Vagina (tissue), 2 donors: ENCODE results near the gene SERPINB4. TPM values are rescaled to one million over a fixed set of nuclear protein-coding genes. Genes with fewer than 3 reads are reported as not detected.

ENCODE experiments used
- DNase-seq, 2 donors: peaks; one replicate each; pipeline ENCODE4 v3.0.0-alpha.2; 2017; ENCODE audit errors: extremely low spot score in 2 of 2
- H3K27ac ChIP-seq: fragments of 200-600 bp; sonication (generic); one replicate; pipeline ENCODE4 v1.5.1; 2019
- H3K27me3 ChIP-seq: fragments of 200-600 bp; sonication (generic); one replicate; pipeline ENCODE4 v1.5.1; 2019
- H3K36me3 ChIP-seq, 2 donors: fragments of 200-600 bp; sonication (generic); one replicate each; pipeline ENCODE4 v1.5.1; 2017 to 2019
- H3K4me1 ChIP-seq: fragments of 200-600 bp; sonication (generic); one replicate; pipeline ENCODE4 v1.5.1; 2019
- H3K4me3 ChIP-seq, 2 donors: fragments of 200-600 bp; sonication (generic); 1 replicate in 1 of 2; 2 replicates in 1 of 2; pipeline ENCODE4 v1.5.1; 2016 to 2019
- H3K9me3 ChIP-seq: fragments of 200-600 bp; sonication (generic); one replicate; pipeline ENCODE4 v1.5.1; 2019
- POLR2A ChIP-seq, 2 donors: fragments of 450-650 bp; IDR thresholded peaks; one replicate each; pipeline ENCODE4 v1.6.1; 2017; ENCODE audit warnings: antibody characterized with exemption in 2 of 2, mild to moderate bottlenecking in 2 of 2, moderate library complexity in 2 of 2
- POLR2AphosphoS5 ChIP-seq, 2 donors: sonication (generic); formaldehyde crosslinking; IDR thresholded peaks; one replicate each; pipeline ENCODE4 v1.9.0; 2017; ENCODE audit warnings: antibody characterized with exemption in 2 of 2, mild to moderate bottlenecking in 2 of 2, low read depth in 1 of 2; ENCODE audit not compliant: insufficient read depth in 1 of 2
- intact Hi-C: fragments of 100-400 bp; cut with DNase I; formaldehyde crosslinking; loops from one replicate; pipeline ENCODE4 v1.15.1; 2023
- total RNA-seq: library from RNA; depleted of rRNA; stranded (reverse); fragments of >200 nt; gene quantifications from one replicate; pipeline ENCODE4 v1.2.3, GENCODE V29; 2016
- TF ChIP-seq, protein P1 (sequence below), 3 experiments: fragments of 450-650 bp in 2 of 3; fragments of 200-600 bp in 1 of 3; sonication (generic) in 1 of 3; IDR thresholded peaks; one replicate each; pipeline ENCODE4 v1.5.1; 2017 to 2019; ENCODE audit warnings: antibody characterized with exemption in 3 of 3, mild to moderate bottlenecking in 2 of 3, moderate library complexity in 2 of 3

Gene SERPINB4
- total RNA-seq, 1 donor from 2014 or later, result 77.3 TPM

DNA sequence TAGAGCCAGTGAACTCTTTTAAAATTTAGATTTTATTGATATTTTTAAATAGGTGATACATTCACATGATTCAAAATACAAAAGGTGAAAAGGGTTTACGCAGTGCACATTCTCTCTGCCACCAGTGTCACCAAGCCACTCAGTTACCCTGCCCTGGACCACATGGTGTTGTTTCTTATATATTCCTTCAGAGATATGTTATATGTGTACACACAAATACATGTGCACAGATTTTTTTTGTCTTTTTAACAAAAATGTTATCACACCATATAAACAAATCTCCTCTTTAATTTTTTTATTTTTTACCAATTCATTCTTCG lies 26.2 kb downstream of the SERPINB4 start:
- intact Hi-C loops, result no loop called here
- Histone ChIP-seq H3K27me3 (no peaks in the 10 kb centered on the region), H3K36me3 (no peaks in the 10 kb centered on the region), H3K9me3 (no peaks in the 10 kb centered on the region), H3K4me3 (no peak overlapping the region), H3K4me1 (no peaks in the 10 kb centered on the region), H3K27ac (no peak overlapping the region)
- no peak for TF ChIP-seq POLR2A (IDR thresholded peaks at IDR 0.05)
- no peak for TF ChIP-seq POLR2AphosphoS5 (IDR thresholded peaks at IDR 0.05; ENCODE audit: insufficient read depth in 1 of 2, low read depth in 1 of 2)
- TF ChIP-seq, protein P1, sequence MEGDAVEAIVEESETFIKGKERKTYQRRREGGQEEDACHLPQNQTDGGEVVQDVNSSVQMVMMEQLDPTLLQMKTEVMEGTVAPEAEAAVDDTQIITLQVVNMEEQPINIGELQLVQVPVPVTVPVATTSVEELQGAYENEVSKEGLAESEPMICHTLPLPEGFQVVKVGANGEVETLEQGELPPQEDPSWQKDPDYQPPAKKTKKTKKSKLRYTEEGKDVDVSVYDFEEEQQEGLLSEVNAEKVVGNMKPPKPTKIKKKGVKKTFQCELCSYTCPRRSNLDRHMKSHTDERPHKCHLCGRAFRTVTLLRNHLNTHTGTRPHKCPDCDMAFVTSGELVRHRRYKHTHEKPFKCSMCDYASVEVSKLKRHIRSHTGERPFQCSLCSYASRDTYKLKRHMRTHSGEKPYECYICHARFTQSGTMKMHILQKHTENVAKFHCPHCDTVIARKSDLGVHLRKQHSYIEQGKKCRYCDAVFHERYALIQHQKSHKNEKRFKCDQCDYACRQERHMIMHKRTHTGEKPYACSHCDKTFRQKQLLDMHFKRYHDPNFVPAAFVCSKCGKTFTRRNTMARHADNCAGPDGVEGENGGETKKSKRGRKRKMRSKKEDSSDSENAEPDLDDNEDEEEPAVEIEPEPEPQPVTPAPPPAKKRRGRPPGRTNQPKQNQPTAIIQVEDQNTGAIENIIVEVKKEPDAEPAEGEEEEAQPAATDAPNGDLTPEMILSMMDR (IDR thresholded peaks at IDR 0.05), result no peak
- no peak for DNase-seq

DNA sequence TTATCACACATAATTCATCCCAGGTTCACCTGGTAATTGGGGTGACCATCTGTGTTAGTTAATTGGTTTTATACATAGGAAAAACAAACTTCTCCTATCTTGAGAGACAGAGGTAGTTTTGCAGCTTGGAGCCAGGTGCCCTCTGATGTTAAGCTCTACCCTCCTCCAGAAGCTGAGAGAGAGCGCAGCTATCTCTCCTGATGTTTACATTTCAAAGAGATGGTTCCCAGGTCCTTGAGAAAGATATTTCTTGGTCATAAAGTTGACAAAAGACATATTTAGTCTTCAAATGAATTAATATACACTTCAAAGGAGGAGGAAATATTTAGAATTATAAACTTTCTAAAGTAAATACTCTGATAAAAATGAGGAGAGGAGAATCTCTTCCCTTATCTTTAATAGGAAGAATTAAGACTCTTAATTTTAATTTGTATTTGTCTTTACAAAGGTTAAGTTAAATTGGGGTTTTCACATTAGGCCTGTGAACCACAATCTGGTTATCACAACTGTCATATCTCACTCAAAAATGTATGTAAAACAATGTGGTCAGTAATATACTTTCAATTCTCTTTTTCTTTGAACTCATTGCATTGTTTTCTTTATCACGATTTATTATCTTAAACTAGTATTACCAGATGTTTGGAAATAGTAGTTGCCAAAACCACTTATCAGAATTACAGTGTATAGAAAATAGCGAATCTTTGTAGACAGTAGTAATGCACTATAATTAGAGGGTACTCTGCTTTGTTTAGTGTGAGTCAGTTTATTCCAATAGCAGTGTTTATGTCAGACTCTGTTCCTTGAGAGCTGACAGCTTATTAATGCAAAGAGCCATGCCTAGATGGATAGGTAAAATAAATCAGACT lies 26.8 kb downstream of the SERPINB4 start:
- TF ChIP-seq POLR2A (IDR thresholded peaks at IDR 0.05) (no peak), POLR2AphosphoS5 (IDR thresholded peaks at IDR 0.05; ENCODE audit: insufficient read depth in 1 of 2, low read depth in 1 of 2) (no peak)
- TF ChIP-seq, protein P1 (IDR thresholded peaks at IDR 0.05), result no peak
- Histone ChIP-seq H3K4me1 (no peaks in the 10 kb centered on the region), H3K4me3 (no peak overlapping the region), H3K36me3 (no peaks in the 10 kb centered on the region), H3K9me3 (no peaks in the 10 kb centered on the region), H3K27ac (no peak overlapping the region), H3K27me3 (no peaks in the 10 kb centered on the region)
- DNase-seq, result no peak
- intact Hi-C loops, result no loop called here

DNA sequence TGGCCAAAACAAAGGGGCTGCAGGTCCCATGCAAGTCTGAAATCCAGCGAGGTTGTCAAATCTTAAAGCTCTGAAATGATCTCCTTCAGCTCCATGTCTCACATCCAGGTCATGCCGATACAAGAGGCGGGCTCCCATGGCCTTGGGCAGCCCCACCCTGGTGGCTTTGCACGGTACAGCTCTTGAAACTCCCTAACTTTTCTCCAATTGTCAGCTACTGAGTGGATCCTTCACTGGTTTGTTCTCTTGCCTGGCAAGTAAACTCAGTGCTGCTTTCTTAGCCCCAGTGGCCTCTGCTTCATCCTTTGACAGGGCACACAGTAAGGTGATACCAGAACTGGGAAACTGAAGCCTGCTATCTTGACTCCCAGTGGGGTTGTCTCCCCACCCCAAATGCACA lies 30.6 kb downstream of the SERPINB4 start:
- H3K9me3 ChIP-seq, result no peaks in the 10 kb centered on the region
- DNase-seq, result no peak
- intact Hi-C loops, result no loop called here
- no peaks in the 10 kb centered on the region for H3K27me3 ChIP-seq
- no peaks in the 10 kb centered on the region for H3K4me1 ChIP-seq
- no peak overlapping the region for H3K4me3 ChIP-seq
- no peak overlapping the region for H3K27ac ChIP-seq
- TF ChIP-seq POLR2A (IDR thresholded peaks at IDR 0.05), result no peak
- TF ChIP-seq, protein P1 (IDR thresholded peaks at IDR 0.05), result no peak
- no peaks in the 10 kb centered on the region for H3K36me3 ChIP-seq

- no peak overlapping the region for H3K27ac ChIP-seq
- intact Hi-C loops, result no loop called here
- TF ChIP-seq, protein P1 (IDR thresholded peaks at IDR 0.05), result no peak
- TF ChIP-seq POLR2AphosphoS5 (IDR thresholded peaks at IDR 0.05; ENCODE audit: insufficient read depth in 1 of 2, low read depth in 1 of 2) (no peak), POLR2A (IDR thresholded peaks at IDR 0.05) (no peak)
Measured at GRCh38 chr18:63606526-63606925, 37.5 kb downstream of the SERPINB4 start.

GRCh38 chr18:63604791-63605567 lies 39.1 kb downstream of the SERPINB4 start:
- intact Hi-C loops, result no loop called here
- H3K9me3 ChIP-seq, result no peaks in the 10 kb centered on the region
- H3K4me3 ChIP-seq, result no peak overlapping the region
- no peak overlapping the region for H3K27ac ChIP-seq
- no peaks in the 10 kb centered on the region for H3K36me3 ChIP-seq
- DNase-seq, result no peak
- no peaks in the 10 kb centered on the region for H3K4me1 ChIP-seq
- no peaks in the 10 kb centered on the region for H3K27me3 ChIP-seq
- no peak for TF ChIP-seq POLR2A (IDR thresholded peaks at IDR 0.05)
- TF ChIP-seq, protein P1 (IDR thresholded peaks at IDR 0.05), result no peak
- peak in 1 of 2 donors; percentile 61 for TF ChIP-seq POLR2AphosphoS5 (IDR thresholded peaks at IDR 0.05; ENCODE audit: insufficient read depth in 1 of 2, low read depth in 1 of 2)

More at GRCh38 chr18:63606526-63606925, 37.5 kb downstream of the SERPINB4 start:
- DNase-seq, result no peak
- Histone ChIP-seq H3K36me3 (no peaks in the 10 kb centered on the region), H3K4me1 (no peaks in the 10 kb centered on the region), H3K9me3 (no peaks in the 10 kb centered on the region), H3K4me3 (no peak overlapping the region), H3K27me3 (no peaks in the 10 kb centered on the region)
